HL-60 (cell line): ENCODE measurements around the gene SH3GL1.

Experiments used
- CTCF ChIP-seq: IDR thresholded peaks from one replicate; pipeline ENCODE4 v1.5.1; 2011; ENCODE audit warnings: low read length, control low read depth, inconsistent platforms; ENCODE audit not compliant: insufficient read depth
- GABPA ChIP-seq: IDR thresholded peaks from 2 replicates; pipeline ENCODE4 v1.6.1; 2012; ENCODE audit warnings: low read depth
- POLR2AphosphoS5 ChIP-seq: IDR thresholded peaks from 2 replicates; pipeline ENCODE4 v1.6.1; 2012; ENCODE audit warnings: low read depth
- REST ChIP-seq: IDR thresholded peaks from 2 replicates; pipeline ENCODE4 v1.6.1; 2012; ENCODE audit warnings: low read depth; ENCODE audit not compliant: insufficient replicate concordance
- SPI1 ChIP-seq: IDR thresholded peaks from 2 replicates; pipeline ENCODE4 v1.6.1; 2012; ENCODE audit warnings: low read depth, mild to moderate bottlenecking, borderline replicate concordance

GRCh38 chr19:4329858-4330257 lies 70.5 kb downstream of the SH3GL1 start:
- TF ChIP-seq CTCF (no peak), POLR2AphosphoS5 (no peak), GABPA (no peak), SPI1 (no peak), REST (no peak)
